ENCODE results near the gene CSH1.
"Not testable (repeated sequence)": the region's sequence is repeated elsewhere in the genome, so short reads cannot be mapped to it uniquely, and the experiment has no call there.

CSH1 gene

GRCh38 chr17:63904796-63905195 is 8.4 kb upstream of the CSH1 start:
- not testable (repeated sequence) for DNase-seq (ENCODE audit: low spot score)

GRCh38 chr17:63903787-63904201 is 7.4 kb upstream of the CSH1 start:
- DNase-seq (ENCODE audit: low spot score), result not testable (repeated sequence)

GRCh38 chr17:63901971-63902370 is 5.6 kb upstream of the CSH1 start:
- not testable (repeated sequence) for DNase-seq (ENCODE audit: low spot score)

- not testable (repeated sequence) for DNase-seq (ENCODE audit: low spot score)
Observed at GRCh38 chr17:63898899-63899798, 2.8 kb upstream of the CSH1 start.

GRCh38 chr17:63894821-63895220 is 1.6 kb downstream of the CSH1 start:
- DNase-seq (ENCODE audit: low spot score), result not testable (repeated sequence)

GRCh38 chr17:63894021-63894420 is 2.4 kb downstream of the CSH1 start:
- not testable (repeated sequence) for DNase-seq (ENCODE audit: low spot score)

- DNase-seq (ENCODE audit: low spot score), result not testable (repeated sequence)
Observed at GRCh38 chr17:63892316-63893037, 3.9 kb downstream of the CSH1 start.

GRCh38 chr17:63889026-63889848 is 7.1 kb downstream of the CSH1 start:
- DNase-seq (ENCODE audit: low spot score), result peak; percentile 65

GRCh38 chr17:63885119-63885518 is 11.3 kb downstream of the CSH1 start:
- DNase-seq (ENCODE audit: low spot score), result not testable (repeated sequence)

- DNase-seq (ENCODE audit: low spot score), result not testable (repeated sequence)
Observed at GRCh38 chr17:63882626-63883126, 13.7 kb downstream of the CSH1 start.

- peak; percentile 75 for DNase-seq (ENCODE audit: low spot score)
Observed at GRCh38 chr17:63881935-63882601, 14.3 kb downstream of the CSH1 start, which contains the start of gene GH2. Gene GH2 (minus strand): TSS chr17:63881944. CDS start chr17:63881801, 143 bp downstream.

- DNase-seq (ENCODE audit: low spot score), result peak; percentile 73
Observed at GRCh38 chr17:63881337-63881736, 15.0 kb downstream of the CSH1 start.

- DNase-seq (ENCODE audit: low spot score), result no peak
Observed at GRCh38 chr17:63880706-63881105, 15.7 kb downstream of the CSH1 start.

- DNase-seq (ENCODE audit: low spot score), result not testable (repeated sequence)
Observed at GRCh38 chr17:63878413-63878812, 18.0 kb downstream of the CSH1 start.

- DNase-seq (ENCODE audit: low spot score), result not testable (repeated sequence)
Observed at GRCh38 chr17:63874693-63875092, 21.7 kb downstream of the CSH1 start.

GRCh38 chr17:63874061-63874626 is 22.2 kb downstream of the CSH1 start:
- not testable (repeated sequence) for DNase-seq (ENCODE audit: low spot score)

- DNase-seq (ENCODE audit: low spot score), result not testable (repeated sequence)
Observed at GRCh38 chr17:63873577-63873976, 22.8 kb downstream of the CSH1 start, which contains the start of gene CSH2. Gene CSH2 (minus strand): TSS chr17:63873677. CDS start chr17:63873614, 63 bp downstream.

- DNase-seq (ENCODE audit: low spot score), result not testable (repeated sequence)
Observed at GRCh38 chr17:63871646-63872365, 24.6 kb downstream of the CSH1 start.

GRCh38 chr17:63870292-63870665 is 26.1 kb downstream of the CSH1 start:
- not testable (repeated sequence) for DNase-seq (ENCODE audit: low spot score)
